ENCODE results near the gene TNNT3.

- TF ChIP-seq, protein P1, sequence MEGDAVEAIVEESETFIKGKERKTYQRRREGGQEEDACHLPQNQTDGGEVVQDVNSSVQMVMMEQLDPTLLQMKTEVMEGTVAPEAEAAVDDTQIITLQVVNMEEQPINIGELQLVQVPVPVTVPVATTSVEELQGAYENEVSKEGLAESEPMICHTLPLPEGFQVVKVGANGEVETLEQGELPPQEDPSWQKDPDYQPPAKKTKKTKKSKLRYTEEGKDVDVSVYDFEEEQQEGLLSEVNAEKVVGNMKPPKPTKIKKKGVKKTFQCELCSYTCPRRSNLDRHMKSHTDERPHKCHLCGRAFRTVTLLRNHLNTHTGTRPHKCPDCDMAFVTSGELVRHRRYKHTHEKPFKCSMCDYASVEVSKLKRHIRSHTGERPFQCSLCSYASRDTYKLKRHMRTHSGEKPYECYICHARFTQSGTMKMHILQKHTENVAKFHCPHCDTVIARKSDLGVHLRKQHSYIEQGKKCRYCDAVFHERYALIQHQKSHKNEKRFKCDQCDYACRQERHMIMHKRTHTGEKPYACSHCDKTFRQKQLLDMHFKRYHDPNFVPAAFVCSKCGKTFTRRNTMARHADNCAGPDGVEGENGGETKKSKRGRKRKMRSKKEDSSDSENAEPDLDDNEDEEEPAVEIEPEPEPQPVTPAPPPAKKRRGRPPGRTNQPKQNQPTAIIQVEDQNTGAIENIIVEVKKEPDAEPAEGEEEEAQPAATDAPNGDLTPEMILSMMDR (IDR thresholded peaks at IDR 0.05; ENCODE audit: low read length) = no peak
- no peak for TF ChIP-seq EZH2 (optimal IDR thresholded peaks at IDR 0.05; ENCODE audit: low read depth, low read length)
Observed at GRCh38 chr11:1926156-1927025, 6.9 kb downstream of the TNNT3 start.
